Heart left ventricle (tissue), 16 donors: ENCODE measurements around the gene DPP9. TPM values are rescaled to one million over a fixed set of nuclear protein-coding genes. Genes with fewer than 3 reads are reported as not detected.

Experiments used
- ATAC-seq, 4 donors: fragments of 200-7000 bp; cut with Tn5 transposase; one replicate each; pipeline ENCODE4 v1.9.1; 2020 to 2022; ENCODE audit warnings: moderate library complexity in 4 of 4, mild to moderate bottlenecking in 3 of 4, moderate number of reproducible peaks in 1 of 4
- DNase-seq, 5 donors: peaks; one replicate each; pipeline ENCODE4 v3.0.0-alpha.2; 2020
- H3K27ac ChIP-seq, 12 donors: fragments of 200-600 bp; sonication (generic) in 4 of 12; one replicate each; pipeline versions ENCODE4 v1.5.0 to v1.8.0; 2016 to 2022; ENCODE audit warnings: mild to moderate bottlenecking in 2 of 12
- H3K27me3 ChIP-seq, 9 donors: fragments of 200-600 bp; sonication (generic) in 2 of 9; one replicate each; pipeline versions ENCODE4 v1.5.1 to v1.8.0; 2016 to 2022; ENCODE audit warnings: mild to moderate bottlenecking in 3 of 9
- H3K36me3 ChIP-seq, 9 donors: fragments of 200-600 bp; sonication (generic) in 2 of 9; one replicate each; pipeline versions ENCODE4 v1.5.0 to v1.8.0; 2018 to 2022; ENCODE audit warnings: mild to moderate bottlenecking in 2 of 9
- H3K4me1 ChIP-seq, 12 donors: fragments of 200-600 bp; sonication (generic) in 4 of 12; one replicate each; pipeline versions ENCODE4 v1.5.0 to v1.8.0; 2016 to 2022; ENCODE audit warnings: mild to moderate bottlenecking in 3 of 12
- H3K4me3 ChIP-seq, 12 donors: fragments of 200-600 bp; sonication (generic) in 4 of 12; one replicate each; pipeline versions ENCODE4 v1.5.0 to v1.8.0; 2017 to 2022; ENCODE audit warnings: mild to moderate bottlenecking in 9 of 12, moderate library complexity in 4 of 12
- H3K9me3 ChIP-seq, 12 donors: fragments of 200-600 bp; sonication (generic) in 4 of 12; one replicate each; pipeline versions ENCODE4 v1.5.0 to v1.8.0; 2016 to 2022; ENCODE audit warnings: mild to moderate bottlenecking in 1 of 12
- CTCF ChIP-seq, 12 donors: fragments of 200-600 bp; sonication (generic) in 4 of 12; IDR thresholded peaks; one replicate each; pipeline versions ENCODE4 v1.5.0 to v1.8.0; 2018 to 2022; ENCODE audit warnings: antibody characterized with exemption in 12 of 12, mild to moderate bottlenecking in 5 of 12
- POLR2A ChIP-seq, 2 donors: fragments of 450-650 bp; IDR thresholded peaks; one replicate each; pipeline ENCODE4 v1.6.1; 2017; ENCODE audit warnings: antibody characterized with exemption in 2 of 2, mild to moderate bottlenecking in 2 of 2, moderate library complexity in 2 of 2
- WGBS, 4 donors: extraction: QIAGEN DNeasy Blood & Tissue Kit in 2 of 4; methylation state at CpG; one replicate each; pipeline versions ENCODE4 v1.1.5 to v1.1.7; 2013 to 2018; 5-methylcytosine and 5-hydroxymethylcytosine counted together
- intact Hi-C, 10 donors: fragments of 100-400 bp; cut with DNase I; formaldehyde crosslinking; loops; one replicate each; pipeline versions ENCODE4 v1.11.1 to v1.14.2; 2022
- polyA plus RNA-seq, 2 donors: library from polyadenylated mRNA; stranded (reverse); fragments of 200-250 nt; gene quantifications; one replicate each; pipeline ENCODE4 v1.2.3, GENCODE V29; 2013
- total RNA-seq, 9 donors: library from RNA; depleted of rRNA in 2 of 9; stranded (reverse); fragments of >200 nt in 2 of 9; fragmentation: NEBNext Ultra II Directional in 3 of 9; extraction: Animal tissue kit (Norgen Biotek cat#: 25700) in 3 of 9; gene quantifications; one replicate each; pipeline versions ENCODE4 v1.1.0 to v1.2.4, GENCODE V29; 2016 to 2023
- donor health status: ischemic (EF 13 %, LVEDD 7.1; RV severe dilation, severe dysfunction).
- donor health status: healthy with polysubstance abuse.
- donor health status: DM: no; HTN: yes; CAD: no.
- donor health status: DM: no; HTN: no; CAD: no.
- donor health status: ischemic (EF 25% LVEDD 6.9; RV normal size, moderate dysfunction).
- donor health status: ischemic (EF 25% LVEDD 5.7; RV mildly dilated, moderate dysfunction).
- donor health status: healthy.
- donor health status: DM: yes; HTN: yes; CAD: no.
- donor health status: ischemic (EF 35%, LVEDD 5.7; RV mildly dilated, moderate dysfunction).
- donor health status: nonischemic (EF 11% LVEDD 7.7; RV severe dilation, severe dysfunction).
- donor health status: DM: yes; HTN: yes; CAD: no.
- donor health status: PGD.
- donor health status: ischemic (EF 29% LVEDD 5.4; RV normal size, mild dysfunction).
- donor health status: nonischemic (EF 23%, LVEDD 6.1; RV moderate dilation, normal function).

Gene DPP9
- total and polyA plus RNA-seq, 11 donors: 30.7 to 65.2 (median 47.7) TPM

- ATAC-seq (peak in 3 of 4 donors; percentile 13 to 48 (median 33)), DNase-seq (peak in 2 of 5 donors; percentile 66 to 81)
- Histone ChIP-seq H3K36me3 (peaks cover 0 to 70% (median 61%) of the 10 kb centered on the region in 9 donors), H3K27ac (peak overlapping the region in 8 of 12 donors; percentile 5 to 86 (median 40)), H3K27me3 (no peaks in the 10 kb centered on the region), H3K4me1 (peaks cover 2 to 43% (median 35%) of the 10 kb centered on the region in 12 donors), H3K4me3 (no peak overlapping the region), H3K9me3 (no peaks in the 10 kb centered on the region)
- TF ChIP-seq POLR2A (IDR thresholded peaks at IDR 0.05): no peak
- no peak for TF ChIP-seq CTCF (IDR thresholded peaks at IDR 0.05)
- WGBS, 4 donors: 60 to 84% (median 81%) methylated on average over 16 to 19 of the region's 19 CpGs
- intact Hi-C loops: loop anchor here in 2 of 10 donors (5.0 kb wide), 1 partner anchor 33 kb away; the partner anchor contains the start of gene MYDGF (in 2 of the 2)
Observed at GRCh38 chr19:4705413-4706131, 18.1 kb downstream of the DPP9 start.

- Histone ChIP-seq H3K4me1 (peaks cover 2 to 34% (median 23%) of the 10 kb centered on the region in 12 donors), H3K9me3 (no peaks in the 10 kb centered on the region), H3K36me3 (peaks cover 0 to 72% (median 64%) of the 10 kb centered on the region in 9 donors), H3K27ac (peak overlapping the region in 2 of 12 donors; percentile 40 to 46), H3K4me3 (no peak overlapping the region), H3K27me3 (no peaks in the 10 kb centered on the region)
- intact Hi-C loops: no loop called here
- ATAC-seq: no peak
- TF ChIP-seq CTCF (IDR thresholded peaks at IDR 0.05) (no peak), POLR2A (IDR thresholded peaks at IDR 0.05) (no peak)
- peak in 1 of 5 donors; percentile 34 for DNase-seq
- WGBS, 4 donors: 83 to 93% (median 89%) methylated on average over 9 of the region's 9 CpGs
Observed at GRCh38 chr19:4704317-4704673, 19.3 kb downstream of the DPP9 start.

GRCh38 chr19:4703671-4704316 is 19.8 kb downstream of the DPP9 start:
- TF ChIP-seq POLR2A (IDR thresholded peaks at IDR 0.05) (no peak), CTCF (IDR thresholded peaks at IDR 0.05) (no peak)
- Histone ChIP-seq H3K36me3 (peaks cover 0 to 77% (median 66%) of the 10 kb centered on the region in 9 donors), H3K9me3 (no peaks in the 10 kb centered on the region), H3K4me1 (peaks cover 2 to 29% (median 19%) of the 10 kb centered on the region in 12 donors), H3K4me3 (no peak overlapping the region), H3K27ac (peak overlapping the region in 2 of 12 donors; percentile 40 to 46), H3K27me3 (no peaks in the 10 kb centered on the region)
- peak in 1 of 5 donors; percentile 33 for DNase-seq
- intact Hi-C loops: no loop called here
- ATAC-seq: no peak
- 93 to 95% (median 94%) methylated on average over 27 to 28 of the region's 28 CpGs for WGBS, 4 donors

- no peak overlapping the region for H3K4me3 ChIP-seq
- peak in 1 of 5 donors; percentile 23 for DNase-seq
- WGBS, 4 donors: 89 to 95% (median 92%) methylated on average over 8 to 11 of the region's 11 CpGs
- no peak overlapping the region for H3K27ac ChIP-seq
- H3K9me3 ChIP-seq: no peaks in the 10 kb centered on the region
- no peaks in the 10 kb centered on the region for H3K27me3 ChIP-seq
- ATAC-seq: no peak
- TF ChIP-seq CTCF (IDR thresholded peaks at IDR 0.05): no peak
- TF ChIP-seq POLR2A (IDR thresholded peaks at IDR 0.05): no peak
- intact Hi-C loops: no loop called here
- peaks cover 1 to 19% (median 11%) of the 10 kb centered on the region in 12 donors for H3K4me1 ChIP-seq
- H3K36me3 ChIP-seq: peaks cover 0 to 88% (median 77%) of the 10 kb centered on the region in 9 donors
Observed at GRCh38 chr19:4702764-4703163, 20.9 kb downstream of the DPP9 start.
